Activated CD8-positive, alpha-beta memory T cell treated with anti-CD3 and anti-CD28 coated beads, Interleukin-2, amount 50 U/mL, for 24 hours (primary cell): ENCODE data around the gene SLC2A10.

ENCODE experiments used
- DNase-seq: peaks from one replicate; pipeline ENCODE4 v3.0.0-alpha.2; 2020; ENCODE audit errors: extremely low read depth

SLC2A10 gene

GRCh38 chr20:46770330-46771194 is 61.1 kb downstream of the SLC2A10 start:
- DNase-seq = no peak

- DNase-seq = no peak
These were observed 61.7 kb downstream of the SLC2A10 start for GRCh38 chr20:46771195-46771588.

- DNase-seq = no peak
These were observed 63.5 kb downstream of the SLC2A10 start for GRCh38 chr20:46772901-46773300.

- DNase-seq = no peak
These were observed 64.2 kb downstream of the SLC2A10 start for GRCh38 chr20:46773680-46774079.

- DNase-seq = no peak
These were observed 64.8 kb downstream of the SLC2A10 start for GRCh38 chr20:46774236-46774635.

- DNase-seq = no peak
These were observed 65.6 kb downstream of the SLC2A10 start for GRCh38 chr20:46774943-46775560.

GRCh38 chr20:46775806-46776205 is 66.4 kb downstream of the SLC2A10 start:
- no peak for DNase-seq

GRCh38 chr20:46777331-46777730 is 67.9 kb downstream of the SLC2A10 start:
- DNase-seq = no peak

- DNase-seq = no peak
These were observed 70.4 kb downstream of the SLC2A10 start for GRCh38 chr20:46779831-46780230.

- DNase-seq = no peak
These were observed 75.1 kb downstream of the SLC2A10 start for GRCh38 chr20:46784436-46785127.
